Activated CD4-positive, CD25-positive, alpha-beta regulatory T cell treated with anti-CD3 and anti-CD28 coated beads, Interleukin-2, amount 50 U/mL, for 16 hours (primary cell): ENCODE results near the gene FCAMR.

Experiments used
- DNase-seq: peaks from one replicate; pipeline ENCODE4 v3.0.0-alpha.2; 2020; ENCODE audit warnings: low read depth, low spot score

The FCAMR gene

DNA sequence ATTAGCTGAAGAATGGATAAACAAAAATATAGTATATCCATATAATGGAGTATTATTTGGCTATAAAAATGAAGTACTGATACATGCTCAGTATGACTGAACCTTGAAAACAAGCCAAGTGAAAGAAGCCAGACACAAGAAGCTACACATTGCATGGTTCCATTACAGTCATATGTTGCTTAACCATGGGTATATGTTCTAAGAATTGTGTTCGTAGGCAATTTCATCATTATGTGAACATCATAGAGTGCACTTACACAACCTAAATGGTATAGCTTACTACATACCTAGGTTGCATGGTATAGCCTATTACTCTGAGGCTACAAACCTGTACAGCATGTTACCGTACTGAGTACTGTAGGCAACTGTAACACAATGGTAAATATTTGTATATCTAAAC lies 28.6 kb upstream of the FCAMR start:
- DNase-seq = no peak

- no peak for DNase-seq
Measured at GRCh38 chr1:206992790-206993189, 22.5 kb upstream of the FCAMR start.

GRCh38 chr1:206987873-206988272 lies 17.6 kb upstream of the FCAMR start:
- no peak for DNase-seq

GRCh38 chr1:206986885-206987284 lies 16.6 kb upstream of the FCAMR start:
- no peak for DNase-seq

DNA sequence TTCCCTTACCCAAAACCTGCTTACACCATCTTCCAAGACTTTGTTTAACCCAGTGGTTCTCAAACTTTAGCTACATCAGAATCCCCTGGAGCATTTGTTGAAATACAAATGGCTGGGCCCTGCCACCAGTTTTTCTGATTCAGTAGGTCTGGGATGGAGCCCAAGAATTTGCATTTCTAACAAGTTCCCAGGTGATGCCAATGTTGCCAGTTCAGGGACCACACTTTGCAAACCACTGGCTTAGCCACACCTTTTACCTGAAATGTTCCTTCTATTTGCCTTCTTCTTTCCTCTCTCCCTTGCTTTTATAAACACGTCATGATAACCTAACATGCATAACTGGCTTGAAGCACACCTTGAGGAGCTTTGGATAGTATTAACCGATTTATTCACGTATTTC lies 16.1 kb upstream of the FCAMR start:
- DNase-seq = no peak

DNA sequence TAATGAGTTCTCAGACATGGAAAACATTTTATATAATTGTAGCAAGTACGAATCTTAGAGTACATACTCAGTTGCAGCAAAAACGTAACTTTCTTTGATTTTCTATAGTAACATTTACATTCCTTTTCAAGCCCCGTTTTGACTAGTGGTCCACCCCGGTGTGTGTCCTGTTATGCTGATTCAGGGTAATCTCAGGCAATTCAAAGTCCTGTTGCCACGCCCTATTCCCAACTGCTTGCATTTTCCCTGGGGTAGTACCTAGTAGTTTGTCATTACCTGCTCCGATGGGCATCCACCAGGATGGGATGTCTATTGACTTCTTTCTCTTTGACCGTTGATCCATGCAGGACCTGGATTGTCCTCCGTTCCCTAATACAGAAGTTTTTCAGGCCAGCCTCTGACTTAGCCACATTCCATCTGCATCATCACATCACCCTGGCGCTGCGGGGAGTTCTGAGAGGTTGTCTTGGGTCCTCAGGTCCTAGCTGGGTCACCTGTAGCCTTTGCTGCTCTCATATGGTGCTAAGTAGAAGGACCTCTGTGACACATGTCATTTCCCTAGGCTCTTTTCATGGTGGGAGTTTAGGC lies 15.0 kb upstream of the FCAMR start:
- no peak for DNase-seq

DNA sequence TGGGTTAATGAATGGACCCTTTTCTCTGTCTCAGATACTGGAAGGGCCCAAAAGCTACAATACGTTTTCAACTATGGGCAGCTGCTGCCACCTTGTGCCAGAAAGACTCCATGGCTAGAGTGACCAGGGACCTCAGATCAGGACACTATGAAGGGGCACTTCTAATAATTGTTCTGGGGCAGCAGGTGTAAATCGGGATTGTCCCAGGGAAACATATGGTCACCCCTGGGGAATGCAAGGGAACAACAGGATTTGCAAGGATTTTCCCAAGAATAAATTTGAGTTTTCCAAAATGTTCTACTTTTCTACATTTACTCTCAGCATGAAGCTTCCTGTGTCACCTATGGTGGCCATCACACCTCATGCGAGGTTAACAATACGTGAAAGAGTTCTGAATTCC lies 12.0 kb upstream of the FCAMR start:
- peak; percentile 32 for DNase-seq

DNA sequence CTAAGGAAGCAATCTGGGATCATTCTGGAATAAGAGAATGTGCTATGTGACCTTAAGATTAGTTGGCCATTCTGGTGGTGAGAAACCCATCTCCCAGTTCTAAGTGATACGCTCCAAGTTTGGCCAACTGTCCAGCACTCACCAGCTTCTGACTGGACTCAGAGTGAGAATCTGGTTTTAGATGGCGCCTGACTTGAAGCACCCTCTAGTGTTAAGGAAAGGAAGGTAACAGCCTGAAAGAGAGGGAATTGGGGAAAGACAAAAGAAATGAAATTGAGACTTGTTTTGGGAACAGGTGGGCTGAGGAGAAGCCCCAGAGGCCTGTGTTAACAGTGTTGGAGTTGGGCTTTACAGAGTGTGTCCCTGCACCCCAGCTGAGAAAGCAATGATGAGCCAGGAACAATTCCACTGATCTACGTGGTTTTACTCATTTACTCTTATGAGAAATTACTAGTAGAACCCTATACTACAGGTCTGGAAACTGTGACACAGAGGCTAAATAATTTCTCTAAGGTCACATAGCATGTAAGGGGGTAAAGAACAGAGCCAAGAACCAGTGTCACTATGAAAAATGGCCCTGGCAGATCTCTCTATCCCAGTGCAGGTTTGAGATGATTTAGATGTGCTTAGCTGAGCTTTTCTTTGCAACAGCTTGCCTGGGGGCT lies 9.3 kb upstream of the FCAMR start:
- DNase-seq = no peak

GRCh38 chr1:206978259-206978658 lies 8.0 kb upstream of the FCAMR start:
- no peak for DNase-seq

- DNase-seq = no peak
Measured at GRCh38 chr1:206975306-206975705, 5.0 kb upstream of the FCAMR start.

- no peak for DNase-seq
Measured at GRCh38 chr1:206974140-206974539, 3.9 kb upstream of the FCAMR start.

GRCh38 chr1:206972728-206973127 lies 2.5 kb upstream of the FCAMR start:
- DNase-seq = no peak

- DNase-seq = no peak
Measured at GRCh38 chr1:206971029-206971655, 882 bp upstream of the FCAMR start.

GRCh38 chr1:206969090-206969489 lies 1.2 kb downstream of the FCAMR start:
- DNase-seq = no peak

DNA sequence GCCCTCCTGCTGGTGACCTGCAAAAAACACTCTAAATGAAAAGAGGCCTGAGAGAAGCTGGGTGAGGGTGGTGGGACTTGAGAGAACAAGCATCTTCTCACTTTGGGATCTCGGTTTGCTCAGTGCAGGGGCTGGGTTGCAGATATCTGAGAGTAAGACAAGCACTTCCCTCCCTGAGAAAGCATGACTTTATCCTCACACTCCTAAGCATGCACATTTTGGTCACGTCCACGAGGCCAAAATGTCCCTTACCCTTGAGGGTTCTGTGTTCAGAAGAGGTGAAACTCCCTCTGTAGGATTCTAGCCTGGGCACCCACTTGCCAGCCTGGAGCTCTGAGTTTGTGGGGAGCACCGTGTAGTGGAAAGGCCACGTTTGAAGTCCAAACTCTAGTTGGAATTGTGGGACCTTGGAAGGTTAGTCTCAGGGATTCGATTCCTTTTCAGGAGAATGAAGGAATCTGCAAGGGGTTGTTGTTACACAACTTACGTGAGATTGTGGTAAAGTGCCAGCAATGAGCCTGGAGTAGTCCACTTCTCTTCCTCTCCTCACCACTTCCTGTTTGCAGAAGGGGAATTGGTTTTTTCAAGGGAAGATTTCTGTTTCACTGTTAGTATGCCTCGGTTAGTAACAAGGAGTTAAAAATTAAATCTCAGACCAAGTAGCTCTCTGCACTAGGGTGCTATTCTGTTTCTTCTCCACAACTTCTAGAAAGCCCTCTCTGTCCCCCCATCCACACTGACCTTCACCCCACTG lies 3.0 kb downstream of the FCAMR start:
- DNase-seq = no peak

DNA sequence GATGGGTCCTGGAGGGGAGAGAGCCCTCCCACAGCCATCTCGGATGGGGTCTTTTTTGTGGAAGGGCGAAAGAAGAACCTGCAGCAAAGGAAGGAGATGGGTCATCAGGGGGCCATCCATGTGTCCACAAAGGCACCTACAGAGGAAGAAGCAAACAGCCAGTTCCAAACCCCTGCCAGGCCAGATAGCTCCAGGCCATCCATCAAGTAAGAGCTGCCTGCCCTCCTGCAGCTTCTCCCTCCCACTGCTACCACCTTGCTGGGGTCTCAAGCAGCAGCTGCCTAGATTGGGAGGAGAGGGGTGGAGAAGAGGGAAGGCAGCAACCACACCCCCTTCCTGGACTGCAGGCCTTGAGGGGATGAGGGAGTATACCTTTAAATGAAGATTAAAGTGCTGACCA lies 4.5 kb downstream of the FCAMR start:
- no peak for DNase-seq

- DNase-seq = no peak
Measured at GRCh38 chr1:206963740-206964139, 6.5 kb downstream of the FCAMR start.

- DNase-seq = no peak
Measured at GRCh38 chr1:206963119-206963712, 7.0 kb downstream of the FCAMR start.

- no peak for DNase-seq
Measured at GRCh38 chr1:206962272-206962671, 8.0 kb downstream of the FCAMR start.

- DNase-seq = no peak
Measured at GRCh38 chr1:206961668-206962067, 8.6 kb downstream of the FCAMR start.

DNA sequence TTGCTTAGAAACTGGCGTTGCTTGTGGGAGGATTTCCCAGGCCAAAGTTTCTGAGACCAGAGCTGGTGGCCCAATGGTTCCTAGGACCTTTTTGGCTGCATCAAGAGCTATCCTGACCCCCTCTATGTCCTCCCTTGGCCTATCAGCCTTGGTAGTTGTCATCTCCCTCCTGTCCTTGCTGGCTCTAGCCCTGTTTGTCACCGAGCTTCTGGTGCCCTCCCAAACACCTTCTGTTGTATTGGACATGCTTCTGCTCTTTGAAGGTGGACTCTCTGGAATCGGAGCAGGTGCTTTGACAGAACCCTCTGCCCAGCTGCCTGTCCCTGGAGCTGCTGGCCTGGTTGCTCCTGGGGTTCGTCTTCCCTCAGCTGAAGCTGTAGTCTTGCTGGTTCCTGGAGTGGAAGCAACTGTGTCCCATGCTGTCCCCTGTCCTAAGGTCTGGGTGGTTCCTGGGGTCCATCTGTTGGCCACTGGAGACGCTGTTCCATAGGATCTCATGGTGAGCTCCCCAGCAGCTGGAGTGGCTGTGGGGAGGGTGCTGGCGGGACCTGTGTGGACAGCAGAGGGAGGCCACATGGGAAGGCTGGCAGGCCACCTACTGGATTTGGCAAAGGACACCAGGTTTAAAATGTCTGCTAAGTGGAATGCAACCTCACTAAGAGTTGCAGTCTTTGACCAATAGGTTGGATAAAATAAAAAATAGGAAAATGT lies 9.4 kb downstream of the FCAMR start:
- no peak for DNase-seq

DNA sequence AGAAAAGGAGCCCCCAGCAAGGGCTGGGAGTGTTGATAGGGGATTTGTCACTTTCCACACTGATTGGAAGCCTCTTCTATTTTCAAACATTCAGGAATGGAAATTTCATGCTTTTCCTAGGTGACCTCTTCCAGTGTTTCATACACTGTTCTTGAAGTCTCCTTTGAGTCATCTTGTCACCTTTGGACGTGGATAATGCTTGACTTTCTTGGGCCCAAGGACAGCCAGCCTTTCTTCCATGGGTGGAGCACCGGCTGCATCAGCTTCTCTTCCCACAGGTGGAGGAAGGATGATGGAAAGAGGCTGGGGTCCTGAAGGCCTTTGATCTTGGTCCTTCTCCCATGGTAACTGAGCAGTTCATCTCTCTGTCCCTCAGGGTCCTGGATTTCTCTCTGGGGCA lies 12.1 kb downstream of the FCAMR start:
- no peak for DNase-seq
